Activated CD4-positive, alpha-beta memory T cell treated with anti-CD3 and anti-CD28 coated beads, Interleukin-2, amount 10 ng/mL, durations not matched to agents 7 days and 5 days (primary cell): ENCODE data around the gene FBXW11. TPM values are rescaled to one million over a fixed set of nuclear protein-coding genes. Genes with fewer than 3 reads are reported as not detected.
A peak's percentile ranks its signal among the peaks of the same experiment; 100 is the strongest.

Source experiments
- CTCF ChIA-PET: fragments of 350-600 bp; sonication (Branson Sonifier 250); formaldehyde crosslinking; loops from one replicate; lab custom pipeline; 2021; ENCODE audit warnings: antibody characterized with exemption, inconsistent platforms; lab: Charles Lee
- POLR2A ChIA-PET: fragments of 350-600 bp; sonication (Branson Sonifier 250); formaldehyde crosslinking; loops from one replicate; lab custom pipeline; 2021; ENCODE audit warnings: antibody characterized with exemption; lab: Charles Lee
- DNase-seq: peaks from one replicate; pipeline ENCODE4 v3.0.0-alpha.2; 2020
- H3K27ac Mint-ChIP-seq: one replicate; pipeline ENCODE4 v1.8.0; 2021; ENCODE audit warnings: mild to moderate bottlenecking, mixed read lengths
- H3K27me3 Mint-ChIP-seq: one replicate; pipeline ENCODE4 v1.8.0; 2021; ENCODE audit warnings: mixed read lengths
- H3K36me3 Mint-ChIP-seq: one replicate; pipeline ENCODE4 v1.8.0; 2021; ENCODE audit warnings: low read depth, mixed read lengths
- H3K4me1 Mint-ChIP-seq: one replicate; pipeline ENCODE4 v1.8.0; 2021; ENCODE audit warnings: mixed read lengths
- H3K4me3 Mint-ChIP-seq: one replicate; pipeline ENCODE4 v1.8.0; 2021; ENCODE audit warnings: mild to moderate bottlenecking, mixed read lengths
- H3K9me3 Mint-ChIP-seq: one replicate; pipeline ENCODE4 v1.8.0; 2021; ENCODE audit warnings: mixed read lengths
- total RNA-seq, 2 experiments: library from RNA; stranded (reverse); gene quantifications; one replicate each; pipeline ENCODE4 v1.2.3, GENCODE V29; 2021

FBXW11 gene
- total RNA-seq, 2 experiments from 2014 or later: 37.4 to 38.8 TPM

DNA sequence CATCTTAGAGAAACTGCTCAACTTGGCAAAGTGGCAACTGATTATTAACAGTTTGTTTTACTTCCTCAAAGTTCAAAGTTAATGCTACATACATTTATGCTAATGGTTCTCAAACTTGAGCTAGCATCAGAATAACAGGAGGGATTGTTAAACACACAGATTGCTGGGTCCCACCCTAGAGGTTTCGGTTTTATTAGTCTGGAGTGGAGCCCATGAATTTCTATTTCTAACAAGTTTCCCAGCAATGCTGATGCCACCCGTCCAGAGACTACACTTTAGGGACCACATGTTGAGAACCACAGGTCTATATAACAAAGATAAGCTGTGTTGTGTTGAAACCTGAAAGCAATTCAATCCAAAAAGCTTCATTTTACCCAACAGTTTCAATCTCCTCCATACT, 95.3 kb downstream of the FBXW11 start:
- peaks cover 45% of the 10 kb centered on the region for H3K4me1 Mint-ChIP-seq
- no peak for DNase-seq
- H3K4me3 Mint-ChIP-seq: no peak overlapping the region
- H3K36me3 Mint-ChIP-seq: peaks cover 8% of the 10 kb centered on the region
- no peak overlapping the region for H3K27ac Mint-ChIP-seq
- no peaks in the 10 kb centered on the region for H3K9me3 Mint-ChIP-seq
- no peaks in the 10 kb centered on the region for H3K27me3 Mint-ChIP-seq
- ChIA-PET POLR2A (interaction anchor here (1.1 to 3.4 kb wide), 3 partner anchors 11 to 505 kb away, joined by 3 to 18 read pairs (median 3); partner anchors contain the start of gene FBXW11), CTCF (interaction anchor here (0.5 to 4.0 kb wide), 22 partner anchors 9 to 492 kb away, joined by 3 to 31 read pairs (median 4); partner anchors contain the start of genes FBXW11, FGF18 and STK10)

DNA sequence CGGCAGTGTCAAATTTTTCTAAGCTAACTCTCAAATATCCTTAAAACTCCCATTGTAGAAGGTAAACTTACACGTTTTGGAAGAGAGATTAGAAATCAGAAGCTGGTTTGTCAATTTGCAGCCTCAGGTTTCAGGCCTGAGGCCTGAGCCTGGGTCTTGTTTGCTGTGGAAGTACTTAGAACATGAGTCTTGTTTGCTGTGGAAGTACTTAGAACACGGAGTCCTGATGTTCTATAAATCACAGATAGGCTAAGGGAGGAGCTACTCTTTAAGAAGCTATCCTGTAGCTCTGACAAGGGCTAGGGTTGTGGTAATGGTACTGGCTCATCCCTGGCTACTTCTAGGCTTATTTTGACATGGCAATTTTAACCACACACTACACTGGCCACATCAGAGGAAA, 97.8 kb downstream of the FBXW11 start:
- POLR2A ChIA-PET: no interaction called here
- H3K4me1 Mint-ChIP-seq: peaks cover 51% of the 10 kb centered on the region

DNA sequence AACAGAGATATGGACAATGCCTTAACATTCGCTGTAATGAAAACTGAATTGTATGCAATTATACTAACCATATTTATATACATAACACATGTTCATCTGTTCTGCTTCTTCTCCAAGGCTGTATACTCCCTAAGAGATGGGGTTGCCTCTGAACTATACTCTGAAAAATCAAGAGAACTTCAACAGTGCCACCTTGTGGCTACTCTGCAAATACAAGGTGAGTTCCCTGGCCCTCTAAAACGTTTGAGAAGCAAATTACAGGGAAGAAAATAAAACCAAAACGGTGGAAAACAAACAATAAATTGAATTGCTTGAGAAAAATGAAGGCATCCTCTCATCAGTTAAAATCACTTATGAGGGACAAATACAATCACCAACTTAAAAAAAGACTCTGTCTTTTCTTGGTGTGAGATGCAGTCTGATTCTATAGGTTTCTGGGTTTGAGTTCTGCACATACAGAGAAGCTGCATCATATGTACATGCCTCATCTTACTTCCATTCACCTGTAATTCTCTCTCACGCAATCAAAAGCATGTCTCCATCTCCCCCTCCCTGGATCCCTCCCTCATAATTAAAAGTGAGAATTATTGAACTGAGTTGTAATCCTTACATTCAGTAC, 98.6 kb downstream of the FBXW11 start:
- H3K36me3 Mint-ChIP-seq: peaks cover 8% of the 10 kb centered on the region
- no peak overlapping the region for H3K27ac Mint-ChIP-seq
- ChIA-PET CTCF (interaction anchor here (0.6 to 2.9 kb wide), 8 partner anchors 9 to 489 kb away, joined by 3 to 22 read pairs (median 5); partner anchors contain the start of genes FBXW11 and FGF18), POLR2A (interaction anchor here (1.0 kb wide), 1 partner anchor 97 kb away, joined by 3 read pairs; no protein-coding TSS in a partner anchor)
- no peaks in the 10 kb centered on the region for H3K27me3 Mint-ChIP-seq
- peaks cover 44% of the 10 kb centered on the region for H3K4me1 Mint-ChIP-seq
- no peaks in the 10 kb centered on the region for H3K9me3 Mint-ChIP-seq
- DNase-seq: peak; percentile 46
- H3K4me3 Mint-ChIP-seq: no peak overlapping the region

More for the DNA sequence above, 97.8 kb downstream of the FBXW11 start:
- peaks cover 8% of the 10 kb centered on the region for H3K36me3 Mint-ChIP-seq
- no peak overlapping the region for H3K4me3 Mint-ChIP-seq
- H3K27me3 Mint-ChIP-seq: no peaks in the 10 kb centered on the region
- DNase-seq: no peak
- H3K9me3 Mint-ChIP-seq: no peaks in the 10 kb centered on the region
- no peak overlapping the region for H3K27ac Mint-ChIP-seq
- CTCF ChIA-PET: interaction anchor here (0.6 to 2.9 kb wide), 6 partner anchors 9 to 490 kb away, joined by 3 to 22 read pairs (median 5); partner anchors contain the start of genes FBXW11 and FGF18

DNA sequence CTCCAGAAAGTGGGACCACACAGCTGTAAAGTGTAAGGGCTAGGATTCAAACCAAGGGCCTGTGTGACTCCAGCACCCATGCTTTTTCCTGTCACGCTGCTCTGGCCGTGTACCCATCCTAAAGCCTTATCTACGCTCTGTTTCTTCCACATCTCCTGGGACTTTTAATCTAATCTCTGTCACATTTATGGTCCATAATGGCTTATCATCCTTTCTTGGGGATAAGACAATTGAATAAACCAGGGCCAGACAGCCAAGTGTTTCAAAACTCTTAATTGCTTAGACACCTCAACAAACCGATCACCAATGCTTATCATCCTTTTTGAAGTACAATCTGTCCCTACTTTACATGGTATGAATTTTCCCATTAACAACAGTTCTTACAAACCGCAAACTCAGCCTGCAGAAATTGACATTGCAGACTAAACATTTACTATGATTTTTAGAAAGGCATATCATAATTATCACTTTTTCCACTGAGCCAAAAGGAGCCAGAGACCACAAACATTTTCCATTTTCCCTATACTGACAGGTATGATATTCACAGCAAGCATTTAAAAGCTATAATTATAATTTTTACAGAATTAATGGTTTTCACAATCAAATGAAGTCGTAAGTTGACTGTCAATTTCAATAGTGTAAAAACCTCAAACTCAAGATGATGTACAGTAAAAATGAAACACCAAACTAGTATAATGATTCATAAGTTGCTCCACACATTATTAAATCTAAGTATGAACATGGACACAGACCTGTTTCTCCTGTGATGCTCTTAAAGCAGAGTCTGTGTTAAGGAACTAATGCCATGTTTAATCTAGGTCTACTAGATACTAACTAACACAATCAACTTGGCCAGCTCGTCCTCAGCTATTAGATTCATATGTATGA, 99.5 kb downstream of the FBXW11 start:
- H3K36me3 Mint-ChIP-seq: peaks cover 8% of the 10 kb centered on the region
- H3K4me1 Mint-ChIP-seq: peaks cover 40% of the 10 kb centered on the region
- CTCF ChIA-PET: interaction anchor here (0.8 to 2.4 kb wide), 7 partner anchors 8 to 488 kb away, joined by 3 to 18 read pairs (median 4); partner anchors contain the start of genes FBXW11 and FGF18
- no peak overlapping the region for H3K4me3 Mint-ChIP-seq
- no peaks in the 10 kb centered on the region for H3K9me3 Mint-ChIP-seq
- H3K27me3 Mint-ChIP-seq: no peaks in the 10 kb centered on the region
- POLR2A ChIA-PET: interaction anchor here (1.0 kb wide), 1 partner anchor 98 kb away, joined by 3 read pairs; no protein-coding TSS in a partner anchor
- no peak overlapping the region for H3K27ac Mint-ChIP-seq
- DNase-seq: no peak

DNA sequence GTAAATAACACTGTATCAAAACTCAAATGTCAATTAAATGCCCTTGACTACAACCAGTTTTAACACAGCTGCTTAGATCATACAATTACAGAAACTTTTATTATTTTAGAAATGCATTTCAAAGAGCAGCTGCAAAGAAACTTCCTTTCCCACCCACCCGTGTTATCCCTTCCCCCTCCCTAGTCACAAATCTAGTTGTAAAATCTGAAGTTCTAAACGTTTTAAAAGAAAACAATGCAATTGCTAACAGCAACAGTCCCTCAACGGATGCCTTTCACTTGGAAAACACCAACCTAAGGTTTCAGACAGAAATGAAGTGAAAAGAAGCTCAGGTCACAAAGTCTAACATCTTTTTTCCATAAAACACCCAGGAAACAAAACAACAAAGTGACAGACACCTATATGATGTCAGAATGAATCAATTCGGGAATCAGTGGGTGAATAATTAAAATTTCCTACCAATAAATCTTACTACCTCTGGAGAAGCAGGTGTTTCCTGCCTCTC, 100.3 kb downstream of the FBXW11 start:
- Mint-ChIP-seq H3K4me3 (no peak overlapping the region), H3K27me3 (no peaks in the 10 kb centered on the region), H3K4me1 (peaks cover 32% of the 10 kb centered on the region), H3K27ac (no peak overlapping the region), H3K36me3 (peaks cover 5% of the 10 kb centered on the region), H3K9me3 (no peaks in the 10 kb centered on the region)
- ChIA-PET CTCF (interaction anchor here (1.1 to 2.1 kb wide), 4 partner anchors 12 to 487 kb away, joined by 3 to 18 read pairs (median 6); partner anchors contain the start of gene FGF18), POLR2A (no interaction called here)
- DNase-seq: no peak

DNA sequence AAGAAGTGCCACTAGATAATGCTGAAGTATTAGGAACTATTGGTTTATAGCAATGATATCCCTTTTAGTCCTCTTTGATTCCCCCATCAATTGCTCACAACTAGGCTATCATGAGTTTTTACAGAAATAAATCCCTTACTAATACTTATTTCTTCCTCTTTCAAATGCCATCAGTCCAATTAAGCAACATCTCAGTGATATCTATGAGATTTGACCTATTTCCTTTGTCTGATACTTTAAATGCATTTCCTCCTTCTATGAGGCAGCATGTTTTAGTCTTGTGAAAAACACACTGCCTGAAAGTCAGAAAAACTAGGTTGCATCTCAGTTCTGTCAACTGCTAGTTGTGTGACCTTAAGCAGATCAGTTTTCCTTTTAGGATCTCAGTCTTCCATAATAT, 101.6 kb downstream of the FBXW11 start:
- Mint-ChIP-seq H3K36me3 (peaks cover 6% of the 10 kb centered on the region), H3K9me3 (no peaks in the 10 kb centered on the region), H3K4me3 (no peak overlapping the region), H3K4me1 (peaks cover 31% of the 10 kb centered on the region), H3K27ac (no peak overlapping the region), H3K27me3 (no peaks in the 10 kb centered on the region)
- ChIA-PET POLR2A (no interaction called here), CTCF (no interaction called here)
- no peak for DNase-seq

DNA sequence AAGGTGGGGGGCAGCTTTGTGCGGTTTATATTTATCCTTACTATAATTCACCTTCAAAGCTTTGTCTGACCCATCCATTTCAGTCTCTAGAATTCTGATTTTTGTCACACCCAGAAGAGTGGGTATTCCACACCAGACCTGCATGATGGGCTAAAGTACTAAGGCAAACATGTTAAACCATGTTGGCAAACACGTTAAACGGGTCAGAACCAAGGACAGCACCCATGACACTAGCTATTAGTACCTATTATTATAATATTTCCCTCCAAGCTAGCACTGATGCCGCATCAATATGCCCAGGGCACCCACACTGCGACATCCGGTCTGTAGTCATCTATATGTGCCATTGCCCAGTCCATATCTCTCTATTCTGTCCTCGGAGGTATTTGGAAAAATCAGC, 104.7 kb downstream of the FBXW11 start:
- Mint-ChIP-seq H3K36me3 (peaks cover 17% of the 10 kb centered on the region), H3K27ac (no peak overlapping the region), H3K4me3 (no peak overlapping the region), H3K9me3 (no peaks in the 10 kb centered on the region), H3K27me3 (no peaks in the 10 kb centered on the region), H3K4me1 (peaks cover 17% of the 10 kb centered on the region)
- ChIA-PET CTCF (interaction anchor here (2.2 kb wide), 1 partner anchor 10 kb away, joined by 10 read pairs; no protein-coding TSS in a partner anchor), POLR2A (no interaction called here)
- no peak for DNase-seq

DNA sequence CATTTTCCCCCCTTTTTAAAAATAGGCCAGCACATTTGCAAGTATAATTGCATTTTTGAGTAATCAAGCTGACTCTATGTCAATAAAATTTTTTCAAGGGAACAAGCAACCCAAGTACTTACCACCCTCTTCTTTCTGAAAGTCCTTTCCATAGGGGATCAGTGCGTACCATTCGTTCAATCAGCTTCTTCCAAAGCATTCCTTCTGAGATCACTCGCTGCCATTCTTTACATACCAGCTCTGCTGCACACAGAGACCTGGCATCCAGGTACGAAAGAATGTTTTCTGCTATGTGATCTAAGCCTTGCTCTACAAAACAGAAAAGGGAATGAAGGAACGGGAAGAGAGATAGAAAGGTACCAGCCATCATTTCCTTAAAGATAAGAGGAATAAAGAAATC, 106.6 kb downstream of the FBXW11 start:
- no peak overlapping the region for H3K4me3 Mint-ChIP-seq
- H3K27me3 Mint-ChIP-seq: no peaks in the 10 kb centered on the region
- POLR2A ChIA-PET: interaction anchor here (1.4 kb wide), 1 partner anchor 11 kb away, joined by 3 read pairs; no protein-coding TSS in a partner anchor
- no peak for DNase-seq
- H3K9me3 Mint-ChIP-seq: no peaks in the 10 kb centered on the region
- CTCF ChIA-PET: interaction anchor here (0.6 to 2.1 kb wide), 3 partner anchors 8 to 12 kb away, joined by 3 to 11 read pairs (median 5); no protein-coding TSS in a partner anchor
- peaks cover under 1% of the 10 kb centered on the region for H3K4me1 Mint-ChIP-seq
- H3K36me3 Mint-ChIP-seq: peaks cover 17% of the 10 kb centered on the region
- H3K27ac Mint-ChIP-seq: no peak overlapping the region

DNA sequence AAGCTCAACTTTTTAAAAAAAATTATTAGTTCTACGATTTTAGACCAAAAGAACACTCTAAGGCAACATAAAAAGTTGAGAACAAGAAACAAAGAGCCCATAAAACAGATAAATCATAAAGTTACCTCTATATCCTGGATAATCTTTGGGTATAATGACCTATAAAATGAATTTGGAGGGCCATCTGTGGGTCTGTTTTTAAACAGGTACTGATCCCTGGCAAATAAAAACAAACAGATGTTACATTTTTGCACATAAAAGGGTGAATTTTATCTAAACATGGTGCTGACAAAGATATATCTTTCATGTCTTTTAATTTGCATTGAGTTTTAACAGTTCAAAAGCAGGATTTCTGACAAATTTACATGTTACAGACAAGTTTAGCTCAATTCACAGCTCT, 107.6 kb downstream of the FBXW11 start:
- DNase-seq: no peak
- Mint-ChIP-seq H3K4me1 (no peaks in the 10 kb centered on the region), H3K9me3 (no peaks in the 10 kb centered on the region), H3K36me3 (peaks cover 17% of the 10 kb centered on the region), H3K4me3 (no peak overlapping the region), H3K27ac (no peak overlapping the region), H3K27me3 (no peaks in the 10 kb centered on the region)
- ChIA-PET POLR2A (no interaction called here), CTCF (interaction anchor here (1.0 to 2.1 kb wide), 4 partner anchors 9 to 480 kb away, joined by 3 to 11 read pairs (median 4); no protein-coding TSS in a partner anchor)

DNA sequence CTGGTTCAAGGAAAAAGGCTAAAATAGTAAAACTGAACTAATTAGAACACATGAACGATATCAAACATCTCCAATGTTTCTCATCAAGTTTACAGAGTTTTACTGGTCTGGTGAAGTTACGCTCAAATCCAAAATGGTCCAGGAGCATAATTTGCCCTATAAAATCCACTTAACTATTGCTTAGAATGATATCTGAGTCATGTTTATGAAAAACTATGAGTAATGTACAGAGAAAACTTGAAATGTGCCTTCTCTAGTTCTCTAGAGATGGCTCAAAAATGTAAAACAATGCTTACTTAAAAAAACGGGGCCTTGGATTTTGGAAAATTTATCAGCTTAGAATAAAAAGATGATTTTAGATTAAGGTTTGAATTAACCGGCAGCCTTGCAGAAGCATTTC, 108.1 kb downstream of the FBXW11 start:
- Mint-ChIP-seq H3K27me3 (no peaks in the 10 kb centered on the region), H3K36me3 (peaks cover 17% of the 10 kb centered on the region), H3K27ac (no peak overlapping the region), H3K4me1 (no peaks in the 10 kb centered on the region), H3K4me3 (no peak overlapping the region), H3K9me3 (no peaks in the 10 kb centered on the region)
- no peak for DNase-seq
- POLR2A ChIA-PET: no interaction called here
- CTCF ChIA-PET: interaction anchor here (1.0 to 2.1 kb wide), 3 partner anchors 10 to 479 kb away, joined by 3 to 11 read pairs (median 4); no protein-coding TSS in a partner anchor

DNA sequence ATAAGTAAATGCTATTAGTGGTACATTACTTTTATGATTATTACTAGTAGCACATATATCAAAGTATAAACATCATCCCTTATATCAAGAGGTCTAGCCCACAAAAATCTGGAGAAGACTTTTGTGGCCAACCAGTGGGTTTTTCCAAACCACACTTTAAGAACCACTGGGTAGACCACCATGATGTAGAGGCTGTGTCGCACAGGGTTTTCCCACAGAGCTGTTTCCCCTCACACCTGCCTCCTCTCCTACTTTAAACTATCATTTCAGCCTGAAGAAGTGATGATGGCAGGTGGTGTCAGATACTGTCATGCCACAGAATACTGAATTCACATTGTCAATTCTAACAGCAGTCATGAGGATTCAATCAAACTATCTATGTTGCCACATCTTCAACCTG, 109.2 kb downstream of the FBXW11 start:
- H3K9me3 Mint-ChIP-seq: no peaks in the 10 kb centered on the region
- no peaks in the 10 kb centered on the region for H3K4me1 Mint-ChIP-seq
- DNase-seq: no peak
- ChIA-PET CTCF (no interaction called here), POLR2A (no interaction called here)
- no peak overlapping the region for H3K4me3 Mint-ChIP-seq
- no peaks in the 10 kb centered on the region for H3K27me3 Mint-ChIP-seq
- H3K36me3 Mint-ChIP-seq: peaks cover 17% of the 10 kb centered on the region
- H3K27ac Mint-ChIP-seq: no peak overlapping the region

DNA sequence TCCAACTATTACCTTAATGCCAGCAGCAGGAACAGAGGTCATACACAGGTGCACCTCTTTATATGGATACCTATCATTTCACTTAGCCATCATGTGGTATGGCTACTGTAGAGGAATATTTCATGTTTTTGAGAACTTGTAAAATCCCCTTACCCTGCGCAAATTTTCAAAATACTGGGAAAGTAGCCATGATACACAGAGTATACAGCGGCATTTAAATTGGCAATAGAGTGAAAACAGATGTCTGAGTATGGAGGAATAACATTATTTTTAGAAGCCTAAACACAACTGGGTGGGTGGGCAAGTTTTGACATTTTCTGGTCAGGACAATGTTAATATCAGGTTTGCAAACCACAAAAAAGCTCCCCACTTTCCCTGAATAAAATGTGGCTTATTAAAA, 111.4 kb downstream of the FBXW11 start:
- Mint-ChIP-seq H3K4me1 (no peaks in the 10 kb centered on the region), H3K27ac (no peak overlapping the region), H3K36me3 (peaks cover 25% of the 10 kb centered on the region), H3K4me3 (no peak overlapping the region), H3K9me3 (no peaks in the 10 kb centered on the region), H3K27me3 (no peaks in the 10 kb centered on the region)
- ChIA-PET POLR2A (no interaction called here), CTCF (no interaction called here)
- no peak for DNase-seq
